Astrocyte of the cerebellum (primary cell): ENCODE data around the gene ST6GALNAC4.

Source experiments
- DNase-seq: peaks from one replicate; pipeline ENCODE4 v3.0.0-alpha.2; 2011; ENCODE audit warnings: low read depth
- H3K4me3 ChIP-seq: 2 replicates; pipeline ENCODE4 v1.5.1; 2011; ENCODE audit warnings: mild to moderate bottlenecking, low read depth, low read length, moderate library complexity
- CTCF ChIP-seq: IDR thresholded peaks from 2 replicates; pipeline ENCODE4 v1.5.1; 2012; ENCODE audit warnings: low read length, low read depth, moderate library complexity, mild to moderate bottlenecking; ENCODE audit errors: missing control alignments
- in situ Hi-C: cut with HindIII; loops from 2 replicates; pipeline ENCODE4 v1.10.0; 2017; ENCODE audit warnings: low sequenced_read_pairs

The ST6GALNAC4 gene

GRCh38 chr9:127954831-127955293 lies 38.0 kb upstream of the ST6GALNAC4 start:
- no peak overlapping the region for H3K4me3 ChIP-seq
- no peak for DNase-seq
- TF ChIP-seq CTCF: no peak
- in situ Hi-C loops: no loop called here

- no peak for TF ChIP-seq CTCF
- no peak overlapping the region for H3K4me3 ChIP-seq
- in situ Hi-C loops: no loop called here
- no peak for DNase-seq
Observed at GRCh38 chr9:127953768-127954505, 37.1 kb upstream of the ST6GALNAC4 start.

- in situ Hi-C loops: no loop called here
- H3K4me3 ChIP-seq: no peak overlapping the region
- DNase-seq: no peak
Observed at GRCh38 chr9:127953154-127953553, 36.3 kb upstream of the ST6GALNAC4 start.

GRCh38 chr9:127950513-127951289 lies 33.9 kb upstream of the ST6GALNAC4 start:
- H3K4me3 ChIP-seq: no peak overlapping the region
- no peak for DNase-seq

More at GRCh38 chr9:127953154-127953553, 36.3 kb upstream of the ST6GALNAC4 start:
- no peak for TF ChIP-seq CTCF

GRCh38 chr9:127949827-127950512 lies 33.1 kb upstream of the ST6GALNAC4 start:
- no peak overlapping the region for H3K4me3 ChIP-seq
- in situ Hi-C loops: no loop called here
- DNase-seq: no peak
- TF ChIP-seq CTCF: no peak

More at GRCh38 chr9:127950513-127951289, 33.9 kb upstream of the ST6GALNAC4 start:
- TF ChIP-seq CTCF: no peak
- in situ Hi-C loops: no loop called here
